NCI-H1105 (cell line): Measurements from ENCODE around the gene NGEF.

Source experiments
- DNase-seq: peaks from one replicate; lab custom pipeline; 2025; lab: John Stamatoyannopoulos, UW

NGEF gene

DNA sequence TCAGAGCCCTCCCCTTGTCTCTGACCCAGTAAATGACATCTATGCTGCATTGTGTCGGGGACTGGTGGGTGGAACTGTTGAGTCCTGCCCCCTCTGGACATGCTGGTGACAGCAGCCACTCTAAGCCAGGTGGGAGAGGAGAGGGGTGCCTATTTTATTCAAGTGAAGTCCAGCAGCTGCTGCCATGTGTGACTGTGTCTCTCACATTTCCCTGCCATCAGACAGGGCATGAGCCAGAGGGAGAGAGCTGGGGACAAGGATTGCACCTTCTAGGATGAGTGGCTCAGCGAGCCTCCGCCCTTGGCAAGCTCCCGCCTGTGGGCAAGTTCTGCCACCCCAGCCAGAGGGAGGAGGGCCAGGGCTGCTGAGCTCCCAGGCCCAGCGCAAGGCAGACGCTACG, 13.7 kb downstream of the NGEF start:
- no peak for DNase-seq

DNA sequence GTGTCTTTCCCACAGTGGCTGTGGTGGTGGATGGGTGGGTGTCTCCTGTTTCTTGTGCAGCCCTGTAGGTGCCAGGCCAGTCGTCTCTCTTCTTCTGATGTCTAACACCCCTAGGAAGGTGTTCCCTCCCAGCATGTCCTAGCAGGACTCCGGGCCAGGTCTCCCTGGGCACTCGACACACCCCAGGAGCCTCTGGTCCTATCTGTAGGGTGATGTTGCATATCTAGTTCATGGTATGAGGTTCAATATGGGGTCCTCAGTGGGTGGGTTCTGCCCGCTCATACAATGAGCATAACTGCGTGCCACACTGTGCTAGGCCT, 14.4 kb downstream of the NGEF start:
- no peak for DNase-seq

DNA sequence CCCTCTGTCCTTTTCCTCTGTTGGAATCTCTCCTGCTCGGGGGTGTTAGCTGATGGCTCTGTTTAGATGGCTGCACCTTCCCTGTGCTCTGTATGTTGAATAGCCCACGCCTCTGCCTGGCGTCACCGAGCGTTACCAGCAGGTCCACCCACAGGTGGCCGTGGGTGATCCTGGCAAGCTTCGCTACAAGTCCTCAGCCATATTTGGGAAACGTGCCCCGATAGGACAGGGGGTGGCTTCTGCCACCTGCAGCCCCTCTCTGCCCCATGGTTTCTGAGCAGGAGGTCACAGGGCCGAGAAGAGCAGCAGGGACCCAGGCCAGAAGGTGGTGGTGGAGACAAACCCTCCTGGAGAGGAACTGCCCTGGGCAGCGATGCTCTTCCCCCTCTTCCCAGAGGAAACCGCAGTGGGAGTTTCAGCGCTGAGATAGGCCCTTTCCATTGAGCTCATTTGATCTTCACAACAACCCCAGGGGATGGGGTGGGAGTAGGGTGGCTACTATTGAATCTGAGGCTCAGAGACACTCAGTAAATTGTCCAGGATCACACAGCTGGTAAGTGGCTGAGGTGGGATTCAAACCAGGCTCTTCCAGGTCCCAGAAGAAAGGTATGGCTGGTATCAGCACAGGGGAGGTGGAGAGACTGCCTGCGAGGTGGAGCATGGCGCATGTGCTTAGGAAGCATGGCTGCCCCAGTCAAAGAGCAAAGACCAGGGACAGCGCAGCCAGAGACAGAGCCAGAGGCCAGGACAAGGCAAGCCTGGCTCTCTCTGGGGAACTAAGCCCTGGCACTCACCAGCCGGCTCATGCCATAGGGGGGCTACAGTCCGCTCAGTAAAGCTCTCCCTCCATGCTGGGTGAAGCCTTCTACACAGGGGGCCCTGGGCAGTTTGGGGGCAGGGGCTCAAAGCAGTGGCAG, 15.0 kb downstream of the NGEF start:
- DNase-seq, result no peak

DNA sequence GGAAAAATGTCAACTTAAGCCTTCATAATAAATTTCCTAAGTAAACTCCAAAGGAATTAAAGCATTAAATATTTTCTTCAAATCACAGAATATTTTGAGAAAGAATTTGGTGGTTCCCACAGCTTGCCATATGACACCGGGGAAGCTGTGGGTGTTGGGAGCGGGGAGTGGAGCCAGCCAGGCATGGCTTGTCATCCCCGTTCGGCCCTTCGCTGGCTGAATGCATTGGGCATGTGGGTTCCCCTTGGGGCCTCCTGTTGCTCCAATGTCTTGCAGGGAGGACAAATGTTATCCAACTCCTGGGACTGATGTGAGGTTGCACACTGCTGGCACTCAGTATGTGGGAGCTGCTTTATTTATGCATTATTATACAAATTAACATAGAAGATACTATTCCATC, 18.6 kb downstream of the NGEF start:
- DNase-seq, result no peak

DNA sequence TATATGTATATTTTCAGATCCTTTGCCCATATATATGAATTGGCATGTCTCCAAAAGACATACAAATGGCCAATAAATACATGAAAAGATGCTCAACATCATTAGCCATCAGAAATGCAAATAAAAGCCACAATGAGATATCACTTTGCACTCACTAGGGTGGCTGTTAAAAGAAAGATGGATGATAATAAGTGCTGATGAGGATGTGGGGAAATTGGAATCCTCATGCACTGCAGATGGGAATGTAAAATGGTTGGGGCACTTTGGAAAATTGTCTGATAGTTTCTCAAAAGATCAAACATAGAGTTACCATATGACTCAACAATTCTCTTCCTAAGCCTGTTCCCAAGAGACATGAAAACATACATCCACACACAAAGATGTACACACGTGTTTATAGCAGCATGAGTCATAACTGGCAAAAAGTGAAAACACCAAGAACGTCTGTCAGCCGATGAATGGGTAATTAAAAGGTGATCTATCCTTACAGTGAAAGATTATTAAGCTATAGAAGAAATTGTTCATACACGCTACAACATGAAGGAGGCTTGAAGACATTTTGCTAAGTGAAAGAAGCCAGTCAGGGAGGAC, 19.7 kb downstream of the NGEF start:
- no peak for DNase-seq

DNA sequence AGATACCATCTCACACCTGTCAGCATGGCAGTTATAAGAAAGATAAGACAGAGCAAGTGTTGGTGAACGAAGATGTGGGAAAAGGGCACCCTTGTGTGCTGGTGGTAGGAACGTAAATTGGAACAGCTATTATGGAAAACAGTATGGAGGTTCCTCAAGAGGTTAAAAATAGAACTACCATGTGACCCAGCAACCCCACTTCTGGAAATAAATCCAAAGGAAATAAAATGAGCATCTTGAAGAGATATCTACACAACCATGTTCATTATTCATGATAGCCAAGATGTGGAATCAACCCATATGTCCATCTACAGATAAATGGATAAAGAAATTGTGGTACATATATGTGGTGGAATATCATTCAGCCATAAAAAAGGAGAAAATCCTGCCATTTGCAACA, 26.9 kb downstream of the NGEF start:
- DNase-seq, result no peak

DNA sequence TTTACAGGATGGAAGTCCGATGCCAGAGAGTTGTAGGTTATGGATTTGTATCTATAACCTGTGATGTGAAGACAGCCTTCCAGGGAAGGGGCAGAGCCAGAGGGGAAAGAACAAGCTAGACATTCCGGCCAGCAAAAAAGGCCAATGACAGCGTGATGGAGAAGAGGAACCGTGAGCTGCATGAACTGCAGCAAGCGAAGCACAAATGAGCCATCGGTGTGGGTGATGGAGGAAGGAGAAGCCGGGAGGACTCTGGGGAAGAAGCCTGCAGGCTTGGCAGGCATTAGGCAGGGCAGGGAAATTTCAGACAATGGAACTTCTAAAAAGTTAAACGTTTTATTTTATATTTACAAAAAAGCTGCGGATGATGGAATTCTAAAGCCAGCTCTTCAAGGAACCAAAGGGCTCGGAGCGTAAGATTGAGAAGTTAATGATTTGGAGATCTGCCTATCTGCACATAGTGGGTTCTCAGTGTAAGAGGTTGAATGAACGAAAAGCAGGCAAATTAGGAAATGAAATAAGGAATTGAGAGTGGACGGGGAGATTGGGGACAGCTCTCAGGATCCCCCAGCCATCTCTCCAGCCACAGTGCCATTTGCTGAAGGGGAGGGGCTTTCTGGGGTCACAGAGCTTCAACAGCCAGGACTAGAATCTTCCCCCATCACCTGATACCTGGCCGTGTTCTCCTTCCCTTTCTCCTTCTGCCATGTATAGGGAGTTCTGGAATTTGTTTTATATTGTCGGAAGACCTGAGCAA, 28.4 kb downstream of the NGEF start:
- DNase-seq, result no peak

DNA sequence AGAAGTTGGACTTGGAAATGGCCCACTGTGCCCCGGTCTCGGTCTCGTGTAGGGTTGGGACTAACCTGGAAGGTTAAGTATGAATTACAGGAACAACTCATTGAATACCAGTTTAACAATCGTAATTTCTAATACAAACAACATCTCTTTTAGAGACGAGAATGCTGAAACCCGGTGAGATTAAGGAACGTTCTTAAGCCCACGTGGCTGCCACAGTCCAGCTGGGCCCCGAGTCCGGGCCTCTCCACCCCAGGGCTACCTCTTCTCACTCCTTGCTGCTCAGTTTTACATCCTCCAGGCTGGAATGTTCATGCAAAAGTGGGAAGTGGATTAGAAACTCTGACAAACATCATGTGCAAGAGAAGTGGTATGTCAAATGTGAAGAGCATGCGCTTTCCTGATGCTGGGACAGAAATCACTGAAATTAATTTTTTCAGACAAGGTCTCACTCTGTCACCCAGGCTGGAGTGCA, 29.4 kb downstream of the NGEF start:
- no peak for DNase-seq

DNA sequence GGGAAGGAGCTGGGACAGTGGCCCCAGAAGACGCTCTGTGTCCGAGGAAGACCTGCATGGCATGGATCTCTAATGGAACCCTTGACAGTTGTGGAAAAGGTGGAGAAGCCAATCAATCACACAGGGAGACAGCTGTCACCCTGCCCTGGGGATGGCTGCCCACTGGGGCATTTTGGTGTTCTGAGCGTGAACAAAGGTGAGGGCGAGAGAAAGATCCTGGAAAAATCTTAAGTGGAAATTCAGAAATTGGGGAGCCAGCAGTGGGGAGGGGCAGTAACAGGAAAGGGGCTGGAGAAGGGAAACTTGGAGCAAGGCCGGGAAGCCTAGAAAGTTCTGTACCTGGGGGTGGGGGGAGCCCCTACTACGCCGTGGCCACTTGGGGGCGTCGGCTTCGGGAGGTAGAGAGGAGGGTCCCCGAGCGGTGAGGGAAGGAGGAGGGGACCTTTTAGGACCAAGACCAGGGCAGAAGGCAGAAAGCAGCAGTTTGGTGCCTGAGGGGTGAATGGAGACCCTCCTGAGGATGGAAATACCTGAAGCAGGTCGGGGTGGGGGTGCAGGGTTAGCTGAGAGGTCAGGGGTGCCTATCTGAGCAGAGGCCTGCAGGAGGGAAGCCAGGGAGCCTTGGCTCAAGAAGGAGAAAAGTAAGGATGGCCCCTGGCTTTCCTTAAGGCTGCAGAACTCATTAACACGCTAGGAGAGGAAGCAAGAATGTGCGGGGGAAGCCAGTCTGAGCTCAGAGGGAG, 30.0 kb downstream of the NGEF start:
- DNase-seq, result no peak

DNA sequence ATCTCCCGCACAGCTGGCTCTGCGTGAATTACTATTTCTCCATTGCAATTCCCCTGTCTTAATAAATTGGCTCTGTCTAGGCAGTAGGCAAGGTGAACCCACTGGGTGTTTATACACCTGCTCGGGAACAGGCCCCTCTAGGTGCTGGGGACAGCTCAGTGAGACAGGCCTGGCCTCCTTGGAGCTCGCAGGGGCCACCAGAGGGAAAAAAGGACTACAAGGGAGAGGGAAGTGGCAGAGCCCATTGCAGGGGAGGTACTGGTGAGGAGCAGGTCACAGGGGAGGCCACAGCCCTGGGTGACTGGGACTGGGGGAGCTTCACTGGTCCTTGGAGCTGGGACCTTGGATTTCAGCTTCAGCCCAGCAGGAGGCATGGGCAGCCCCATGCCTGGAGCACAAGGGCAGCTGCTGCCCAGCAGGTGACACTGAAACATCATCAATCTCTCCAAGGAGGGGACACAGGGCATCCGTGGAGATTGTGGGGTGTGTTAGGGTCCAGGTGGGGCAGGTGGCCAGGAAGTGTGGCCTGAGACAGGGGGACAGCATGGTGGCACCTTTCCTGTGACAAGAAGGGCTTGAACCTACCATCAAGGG, 31.2 kb downstream of the NGEF start:
- no peak for DNase-seq

DNA sequence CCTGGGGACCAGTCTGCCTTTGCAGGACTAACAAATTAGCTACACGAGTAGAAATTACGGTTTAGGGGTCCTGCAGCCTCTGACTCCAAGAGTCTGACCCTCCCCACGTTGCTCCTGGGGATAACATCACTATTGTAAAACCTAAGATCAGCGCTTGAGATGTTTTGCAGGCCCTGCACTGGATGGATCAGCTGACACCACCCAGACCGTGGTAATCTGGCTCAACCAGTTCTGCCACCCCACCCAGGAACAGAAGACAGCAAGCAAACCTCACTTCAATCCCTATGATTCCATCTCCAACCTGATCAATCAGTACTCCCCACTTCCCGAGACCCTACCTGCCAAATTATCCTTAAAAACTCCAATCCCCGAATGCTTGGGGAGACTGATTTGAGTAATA, 31.7 kb downstream of the NGEF start:
- no peak for DNase-seq

DNA sequence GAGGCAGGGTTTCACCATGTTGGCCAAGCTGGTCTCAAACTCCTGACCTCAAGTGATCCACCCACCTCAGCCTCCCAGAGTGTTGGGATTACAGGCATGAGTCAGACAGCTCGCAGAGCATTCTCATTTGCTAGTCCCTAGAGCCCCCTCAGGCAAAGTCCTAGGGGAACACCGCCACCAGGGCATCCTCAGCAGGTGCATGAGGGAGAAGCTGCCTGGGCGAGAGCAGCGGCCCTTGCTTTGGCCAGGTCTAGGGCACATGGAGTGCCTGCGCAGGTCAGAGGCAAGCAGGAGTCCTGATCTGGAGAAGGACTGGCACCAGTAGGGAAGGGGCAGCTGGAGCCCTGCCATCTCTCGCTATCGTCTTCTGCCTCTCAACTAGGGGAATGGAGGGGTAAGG, 32.4 kb downstream of the NGEF start:
- DNase-seq, result no peak

DNA sequence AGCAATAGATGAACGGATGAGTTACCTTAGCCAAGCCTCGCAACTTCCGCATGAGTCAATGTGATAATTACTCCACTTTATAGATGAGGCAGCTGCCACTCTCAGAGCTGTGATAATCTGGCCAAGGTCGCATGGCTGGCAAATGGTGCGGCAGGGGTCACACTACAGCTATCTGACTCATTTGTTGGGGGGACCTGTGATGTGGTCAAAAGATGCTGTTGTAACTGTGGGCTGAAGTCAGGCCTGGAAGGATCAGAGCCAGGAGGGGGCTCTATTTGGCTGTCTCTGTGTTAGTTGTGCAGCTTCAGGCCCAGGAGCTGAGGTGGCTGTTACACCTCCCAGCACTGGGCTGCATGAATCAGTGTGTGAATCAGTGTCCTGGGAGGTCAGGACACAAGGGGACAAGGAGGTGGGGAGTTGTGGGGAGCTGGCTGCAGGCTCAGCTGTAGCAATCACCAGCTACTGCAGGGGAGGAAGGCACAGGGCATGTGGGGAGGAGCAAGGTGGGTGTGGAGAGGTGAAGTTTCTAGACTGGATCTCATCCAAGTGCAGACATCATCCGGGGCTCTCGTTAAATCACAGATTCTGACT, 33.1 kb downstream of the NGEF start:
- no peak for DNase-seq

DNA sequence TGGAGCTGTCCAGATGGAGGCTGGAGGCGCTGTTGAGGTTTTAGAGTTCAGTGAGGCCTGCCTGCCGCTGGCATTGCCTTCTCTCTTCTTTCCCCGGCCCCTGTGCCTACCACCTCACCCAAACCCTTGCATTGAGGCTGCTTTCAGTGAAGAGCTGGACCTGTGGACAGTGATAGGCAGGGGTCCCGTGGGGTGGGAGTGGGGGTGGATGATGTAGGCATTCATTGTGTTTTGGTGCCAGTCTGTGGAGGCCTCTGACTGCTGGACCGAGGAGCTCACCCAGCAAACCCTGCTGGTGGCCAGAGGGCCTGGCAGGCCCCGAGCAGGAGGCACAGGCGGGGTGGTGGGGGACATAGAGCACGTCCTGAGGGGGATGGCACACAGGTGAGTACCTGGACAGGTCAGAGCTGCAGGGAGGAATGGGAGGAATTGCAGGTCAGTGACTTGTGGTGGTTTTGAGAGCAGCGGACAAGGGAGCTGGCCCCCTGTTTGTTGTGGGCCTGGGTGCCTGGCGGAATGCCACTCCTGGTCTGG, 35.6 kb downstream of the NGEF start:
- DNase-seq, result no peak

DNA sequence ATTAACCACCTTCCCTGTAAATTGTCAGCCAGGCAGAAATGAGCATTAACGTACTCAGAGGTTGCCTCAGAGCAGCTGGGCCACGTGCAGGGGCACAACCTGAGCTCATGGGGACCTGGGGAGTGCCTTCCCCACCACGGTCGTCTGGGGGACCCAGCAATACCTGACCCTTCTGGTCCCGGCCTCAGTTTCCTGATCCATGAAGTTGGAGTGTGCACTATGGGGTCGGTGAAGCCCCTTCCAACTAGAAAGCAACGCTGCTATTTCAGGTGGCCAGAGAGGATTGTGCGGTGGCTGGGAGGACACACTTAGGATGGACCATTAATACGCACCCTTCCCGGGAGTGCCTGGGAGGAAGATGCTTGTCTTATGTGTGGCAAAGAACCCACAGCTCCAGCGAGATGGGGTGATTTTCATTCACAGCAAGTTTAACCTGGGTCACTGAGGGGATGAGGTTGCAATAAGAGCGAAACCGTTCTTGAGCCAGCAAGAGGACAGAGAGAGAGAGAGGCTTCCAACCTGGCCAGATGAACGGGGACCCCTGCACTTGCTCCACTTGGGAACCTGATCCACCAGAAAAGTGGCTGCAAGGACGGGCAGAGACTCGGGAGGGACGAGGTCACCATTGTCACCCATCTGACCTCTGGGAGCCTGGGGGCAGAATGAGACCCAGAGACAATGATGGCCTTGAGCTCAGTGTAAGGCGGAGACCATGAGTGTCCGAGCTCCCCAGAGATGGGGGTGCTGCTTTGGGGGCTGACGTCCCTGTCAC, 36.2 kb downstream of the NGEF start:
- no peak for DNase-seq

DNA sequence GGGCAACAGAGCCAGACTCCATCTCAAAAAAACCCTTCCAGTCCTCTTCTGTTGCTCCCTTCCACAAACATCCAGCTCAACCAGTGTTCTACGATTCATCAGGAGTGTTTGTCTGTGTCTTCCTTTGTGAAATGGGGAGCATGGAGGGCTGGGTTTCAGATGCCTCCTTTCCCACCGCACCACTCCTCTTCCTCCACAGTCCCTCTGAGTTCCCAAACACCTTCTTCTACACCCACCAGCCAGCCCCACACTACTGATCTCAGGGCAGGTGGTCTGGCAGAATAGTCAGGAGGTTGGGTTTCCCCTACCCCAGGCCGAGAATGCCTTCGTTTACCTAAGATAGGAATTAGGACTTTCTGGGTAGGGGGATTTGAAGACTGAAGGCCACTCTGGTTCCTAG, 36.9 kb downstream of the NGEF start:
- no peak for DNase-seq

DNA sequence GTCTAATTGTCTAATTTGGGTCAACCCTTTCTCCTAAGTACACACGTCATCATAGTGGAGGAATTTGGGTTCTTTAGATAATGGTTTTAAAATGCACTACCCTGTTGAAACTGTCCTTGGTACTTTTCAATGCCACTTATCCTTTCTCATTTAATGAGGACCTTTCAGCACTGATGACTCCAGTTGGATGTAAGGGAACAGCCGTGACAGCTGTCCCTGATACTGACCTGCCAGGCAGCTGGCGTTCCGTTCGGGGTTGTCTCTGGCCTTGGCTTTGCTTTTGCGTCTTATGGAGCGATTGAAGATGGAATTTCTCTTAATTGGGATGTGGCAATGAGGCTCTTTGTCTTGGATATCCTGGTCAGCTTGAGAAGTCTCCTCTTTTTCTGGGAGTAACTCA, 38.7 kb downstream of the NGEF start:
- no peak for DNase-seq

DNA sequence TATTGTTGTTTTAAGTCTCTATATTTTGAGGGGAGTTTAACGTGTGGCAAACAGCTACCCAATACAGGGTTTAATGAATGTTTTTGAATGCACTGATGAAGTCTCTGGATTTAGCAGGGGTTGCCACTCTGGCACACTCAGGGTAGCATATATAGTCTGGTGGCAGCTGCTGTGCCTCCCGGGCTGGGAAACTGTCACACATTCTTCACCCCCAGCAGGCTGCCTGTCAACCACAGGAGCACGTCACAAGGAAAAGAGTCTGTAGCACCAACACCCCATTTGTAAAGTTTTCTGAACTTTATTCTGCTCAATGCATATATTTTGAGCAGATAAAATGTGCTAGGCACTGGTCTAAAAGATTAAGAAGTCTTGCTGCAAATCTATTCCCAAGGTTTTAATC, 39.3 kb downstream of the NGEF start:
- no peak for DNase-seq

DNA sequence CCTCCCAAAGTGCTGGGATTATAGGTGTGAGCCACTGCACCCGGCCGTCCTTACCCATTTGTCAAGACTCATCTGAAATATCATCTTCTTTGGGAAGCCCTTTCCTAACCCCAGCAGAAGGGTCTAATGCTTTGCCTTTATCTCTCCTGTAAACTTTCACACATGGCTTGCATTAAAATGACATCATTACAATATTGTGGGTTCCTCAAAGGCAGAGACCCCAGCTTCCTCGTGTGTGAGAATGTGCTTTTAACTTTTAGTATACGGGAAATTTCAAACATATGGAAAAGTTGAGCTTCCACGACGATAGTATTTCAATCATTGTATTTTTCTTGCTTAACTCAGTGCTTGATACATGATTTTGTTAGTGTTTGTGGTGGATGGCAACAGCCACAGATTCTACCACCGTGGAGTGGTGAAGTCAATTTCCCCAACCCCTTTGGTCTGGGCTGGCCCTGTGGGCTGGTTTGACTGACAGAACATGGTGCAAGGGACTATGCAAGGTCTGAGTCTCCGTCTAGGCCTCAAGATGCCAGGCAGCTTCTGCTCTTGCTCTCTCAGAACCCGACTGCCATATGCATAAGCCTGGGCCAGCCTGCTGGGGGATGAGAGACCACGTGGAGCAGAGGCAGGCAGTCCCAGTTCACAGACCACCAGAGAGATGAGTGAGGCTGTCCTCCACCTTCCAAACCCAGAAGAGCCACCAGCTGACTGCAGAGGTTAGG, 39.9 kb downstream of the NGEF start:
- no peak for DNase-seq

DNA sequence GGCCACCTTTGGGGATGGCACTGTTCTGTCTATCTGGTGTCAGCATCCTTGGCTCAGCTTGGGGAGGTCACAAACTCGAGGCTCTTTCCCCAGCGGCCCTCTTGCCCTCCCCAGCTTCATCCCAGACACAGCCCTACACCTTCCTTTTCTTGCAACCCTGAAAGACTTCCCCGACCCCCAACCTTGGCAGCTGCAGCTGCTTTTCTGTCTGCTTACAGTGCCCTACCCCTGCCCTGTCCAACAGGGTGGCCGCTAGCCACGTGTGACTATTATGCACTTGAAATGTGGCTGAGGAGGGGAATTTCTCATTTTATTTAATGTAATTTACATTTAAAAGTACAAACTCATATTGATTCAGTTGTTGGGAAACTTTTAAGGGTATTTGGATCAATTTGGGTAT, 41.3 kb downstream of the NGEF start:
- no peak for DNase-seq
